NCI-H128 (cell line): ENCODE results near the gene ARMC5.

Experiments
- DNase-seq: peaks from one replicate; lab custom pipeline; 2025; ENCODE audit not compliant: unreplicated experiment; lab: John Stamatoyannopoulos, UW

The ARMC5 gene

DNA sequence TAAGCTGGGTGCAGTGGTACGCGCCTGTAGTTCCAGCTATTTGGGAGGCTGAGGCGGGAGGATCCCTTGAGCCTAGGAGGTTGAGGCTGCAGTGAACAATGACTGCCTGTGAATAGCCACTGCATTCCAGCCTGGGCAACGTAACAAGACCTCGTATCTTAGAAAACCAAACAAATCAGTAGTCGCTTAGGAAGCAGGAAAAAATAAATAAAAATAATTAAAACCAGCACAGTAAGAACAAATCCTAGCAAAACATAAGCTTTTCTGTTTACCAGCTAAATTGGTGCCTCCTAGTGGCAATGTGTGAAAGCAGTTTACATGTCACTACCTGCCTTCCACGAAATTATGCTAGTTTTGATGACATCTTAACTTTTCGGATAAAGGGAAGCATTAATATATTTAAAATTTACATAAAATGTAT, 1.3 kb downstream of the ARMC5 start:
- no peak for DNase-seq

DNA sequence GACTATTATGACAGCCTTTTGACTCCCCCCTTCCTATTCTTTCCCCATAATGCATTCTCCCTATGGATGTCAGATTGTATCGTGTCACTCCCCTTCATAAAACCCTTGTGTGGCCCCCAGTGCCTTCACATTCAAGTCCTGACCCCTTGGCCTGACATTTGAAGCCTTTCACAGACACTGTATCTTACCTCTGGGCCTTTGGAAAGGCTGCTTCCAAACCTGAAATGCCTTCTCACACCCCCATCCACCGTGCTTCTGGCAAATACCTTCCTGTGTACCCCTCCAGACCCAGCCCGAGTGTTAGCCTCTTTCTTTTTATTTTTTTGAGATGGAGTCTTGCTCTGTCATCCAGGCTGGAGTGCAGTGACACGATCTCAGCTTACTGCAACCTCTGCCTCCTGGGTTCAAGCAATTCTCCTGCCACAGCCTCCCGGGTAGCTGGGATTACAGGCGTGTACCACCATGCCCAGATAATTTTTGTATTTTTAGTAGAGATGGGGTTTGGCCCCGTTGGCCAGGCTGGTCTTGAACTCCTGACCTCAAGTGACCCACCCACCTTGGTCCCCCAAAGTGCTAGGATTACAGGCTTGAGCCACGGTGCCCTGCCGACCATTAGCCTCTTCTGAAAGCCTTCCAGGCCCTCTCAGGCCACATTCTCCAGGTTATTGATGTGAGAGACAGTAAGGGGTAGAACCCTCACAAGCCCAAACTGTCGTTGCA, 2.1 kb downstream of the ARMC5 start:
- DNase-seq, result no peak

GRCh38 chr16:31461921-31462804, 2.9 kb downstream of the ARMC5 start:
- DNase-seq, result no peak

DNA sequence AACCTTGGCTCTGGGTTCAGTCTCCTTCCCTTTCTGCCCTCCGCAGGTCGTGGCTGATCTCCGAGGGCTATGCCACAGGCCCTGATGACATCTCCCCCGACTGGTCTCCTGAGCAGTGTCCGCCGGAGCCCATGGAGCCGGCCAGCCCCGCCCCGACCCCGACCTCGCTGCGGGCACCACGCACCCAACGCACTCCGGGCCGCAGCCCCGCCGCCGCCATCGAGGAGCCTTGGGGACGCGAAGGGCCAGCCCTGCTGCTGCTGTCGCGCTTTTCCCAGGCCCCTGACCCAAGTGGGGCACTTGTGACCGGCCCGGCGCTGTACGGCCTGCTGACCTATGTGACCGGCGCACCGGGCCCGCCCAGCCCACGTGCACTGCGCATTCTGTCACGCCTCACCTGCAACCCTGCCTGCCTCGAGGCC, 5.1 kb downstream of the ARMC5 start:
- no peak for DNase-seq

DNA sequence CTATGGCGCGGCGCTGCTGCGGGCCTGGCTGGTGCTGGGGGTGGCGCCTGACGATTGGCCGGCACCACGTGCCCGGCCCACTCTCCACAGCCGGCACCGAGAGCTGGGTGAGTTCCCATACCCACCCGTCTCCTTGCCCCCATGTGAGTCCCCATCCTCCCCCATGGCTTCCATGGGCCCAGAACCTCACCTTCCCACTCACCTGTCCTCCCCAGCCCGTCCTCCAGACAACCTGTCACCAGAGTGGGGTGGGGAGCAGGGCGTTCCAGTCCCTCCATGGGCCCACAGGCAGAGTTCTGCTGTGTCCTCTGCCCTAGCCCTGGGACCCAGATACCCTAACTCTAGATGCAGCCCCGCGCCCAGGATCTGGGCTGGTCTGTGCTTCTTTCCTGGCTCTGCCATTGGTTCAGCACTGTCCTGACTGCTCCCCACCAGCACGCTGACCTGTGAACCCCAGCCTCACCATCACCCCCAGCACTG, 5.5 kb downstream of the ARMC5 start:
- no peak for DNase-seq

- DNase-seq, result no peak
These were observed 6.6 kb downstream of the ARMC5 start for GRCh38 chr16:31465788-31466370.

GRCh38 chr16:31466381-31466841, 7.1 kb downstream of the ARMC5 start:
- no peak for DNase-seq

GRCh38 chr16:31467151-31467773, 8.0 kb downstream of the ARMC5 start:
- DNase-seq, result no peak

DNA sequence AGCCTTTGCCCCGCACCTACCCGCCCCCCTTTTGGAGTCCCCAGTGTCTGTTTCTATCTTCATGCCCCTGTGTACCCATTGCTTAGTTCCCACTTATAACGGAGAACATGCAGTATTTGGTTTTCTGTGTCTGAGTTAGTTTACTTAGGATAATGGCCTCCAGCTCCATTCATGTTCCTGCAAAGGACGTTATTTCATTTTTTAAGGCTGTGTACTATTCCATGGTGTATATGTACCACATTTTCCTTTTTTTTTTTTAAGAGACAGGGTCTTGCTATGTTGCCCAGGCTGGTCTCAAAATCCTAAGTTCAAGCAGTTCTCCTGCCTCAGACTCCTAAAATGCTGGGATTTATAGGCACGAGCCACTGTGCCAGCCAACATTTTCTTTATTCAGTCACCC, 8.6 kb downstream of the ARMC5 start:
- no peak for DNase-seq

- DNase-seq, result no peak
These were observed 11.3 kb downstream of the ARMC5 start for GRCh38 chr16:31470615-31471014.

- DNase-seq, result no peak
These were observed 12.1 kb downstream of the ARMC5 start for GRCh38 chr16:31471241-31471874.

DNA sequence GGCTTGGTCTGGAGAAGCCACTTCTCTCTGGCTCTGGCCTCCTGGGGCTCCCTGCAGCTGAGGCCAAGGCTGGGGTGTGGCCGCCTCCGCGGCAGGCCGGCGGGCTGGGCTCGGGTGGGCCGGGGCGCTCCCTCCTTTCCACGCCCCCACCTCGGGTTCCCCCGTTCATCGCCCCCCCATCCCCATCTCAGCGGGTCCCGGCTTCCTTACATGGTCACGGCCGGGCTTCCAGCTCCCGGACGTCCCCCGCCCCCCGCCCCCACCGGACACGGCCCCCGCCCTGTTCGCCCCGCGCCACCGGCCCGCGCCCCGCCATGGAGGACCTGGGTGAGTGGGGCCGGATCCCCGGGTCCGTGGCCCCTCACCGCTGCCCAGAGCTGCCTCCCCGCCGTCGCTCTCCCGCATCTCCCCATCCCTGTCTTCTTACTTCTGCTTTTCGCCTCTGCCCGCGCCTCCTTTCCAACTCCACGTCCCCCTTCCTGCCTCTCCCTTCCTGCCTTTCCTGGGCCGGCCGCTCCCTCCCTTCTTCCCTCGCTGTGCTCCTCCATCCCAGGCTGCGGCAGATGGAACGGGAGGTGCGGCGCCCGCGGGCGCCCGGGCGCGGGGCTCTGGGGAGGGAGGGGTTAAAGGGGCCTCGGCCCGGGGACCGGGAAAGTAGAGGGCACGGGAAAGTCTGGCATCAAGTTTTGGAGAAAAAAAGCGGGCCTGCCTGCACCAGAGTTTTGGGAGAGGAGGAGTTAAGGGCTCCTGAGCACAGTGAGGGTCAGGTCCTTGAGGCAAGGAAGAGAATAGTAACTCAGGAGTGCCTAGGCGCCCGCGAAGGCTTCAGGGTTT, 12.8 kb downstream of the ARMC5 start, which contains the start of gene TGFB1I1:
TGFB1I1 (plus strand) TSS at position 278 of the 834 bp plus-strand sequence; CDS start at position 315, 37 bp downstream.
- DNase-seq, result no peak

- peak; percentile 73 for DNase-seq
These were observed 13.5 kb downstream of the ARMC5 start for GRCh38 chr16:31472709-31473203.

GRCh38 chr16:31473264-31473984, 14.1 kb downstream of the ARMC5 start:
- DNase-seq, result no peak

- no peak for DNase-seq
These were observed 14.9 kb downstream of the ARMC5 start for GRCh38 chr16:31474173-31474714.

GRCh38 chr16:31474773-31475738, 15.8 kb downstream of the ARMC5 start:
- DNase-seq, result no peak

DNA sequence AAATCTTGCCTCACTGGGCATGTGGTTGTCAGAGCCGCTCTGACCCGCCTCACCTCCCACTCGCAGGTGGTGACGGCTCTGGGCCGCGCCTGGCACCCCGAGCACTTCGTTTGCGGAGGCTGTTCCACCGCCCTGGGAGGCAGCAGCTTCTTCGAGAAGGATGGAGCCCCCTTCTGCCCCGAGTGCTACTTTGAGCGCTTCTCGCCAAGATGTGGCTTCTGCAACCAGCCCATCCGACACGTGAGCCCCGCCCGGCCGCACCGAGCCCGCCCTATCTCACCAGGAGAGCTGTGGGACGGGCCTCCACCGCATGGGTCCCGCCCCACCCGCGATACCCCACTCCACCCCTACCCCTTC, 16.6 kb downstream of the ARMC5 start:
- no peak for DNase-seq
